HG03025 (cell line): ENCODE measurements around the gene DAB2.
"Not testable (repeated sequence)": the region's sequence is repeated elsewhere in the genome, so short reads cannot be mapped to it uniquely, and the experiment has no call there.

Experiments used
- ATAC-seq: cut with Tn5 transposase; IDR thresholded peaks from one replicate; pipeline ENCODE4 v1.9.1; 2021; ENCODE audit warnings: mild to moderate bottlenecking, moderate library complexity; ENCODE audit not compliant: unreplicated experiment, low FRiP score

Gene DAB2

GRCh38 chr5:39353717-39354399 is 70.9 kb downstream of the DAB2 start:
- no peak for ATAC-seq

DNA sequence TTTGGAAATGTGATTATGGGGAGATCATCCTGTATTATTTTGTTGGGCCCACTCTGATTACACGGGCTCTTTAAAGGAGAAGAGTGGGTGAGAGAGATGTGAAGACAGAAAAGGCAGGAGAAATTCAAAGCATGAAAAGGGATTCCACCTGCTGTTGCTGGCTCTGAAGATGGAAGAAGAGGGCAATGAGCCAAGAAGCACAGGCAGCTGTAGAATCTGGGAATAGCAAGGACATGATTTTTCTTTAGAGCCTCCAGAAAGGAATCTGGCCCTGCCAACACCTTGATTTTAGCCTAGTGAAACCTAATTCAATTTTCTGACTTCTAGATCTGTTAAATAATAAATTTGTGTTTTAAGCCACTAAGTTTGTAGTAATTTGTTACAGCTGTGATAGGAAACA is 71.8 kb downstream of the DAB2 start:
- no peak for ATAC-seq

DNA sequence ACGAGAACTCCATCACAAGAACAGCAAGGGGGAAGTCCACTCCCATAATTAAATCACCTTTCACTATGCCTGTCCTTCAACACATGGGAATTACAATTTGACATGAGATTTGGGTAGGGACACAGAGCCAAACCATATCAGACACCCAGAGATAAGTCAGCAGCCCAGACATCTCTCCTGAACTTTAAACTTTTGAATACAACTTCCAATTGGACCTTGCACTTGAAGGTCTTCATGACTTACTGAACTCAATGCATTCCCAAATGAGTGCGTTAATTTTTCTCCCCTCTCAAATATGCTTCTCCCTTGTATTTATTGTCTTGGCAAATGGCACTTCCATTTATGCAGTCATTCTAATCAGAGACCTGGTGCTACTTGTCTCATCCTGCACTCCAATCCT is 72.6 kb downstream of the DAB2 start:
- ATAC-seq, result no peak

DNA sequence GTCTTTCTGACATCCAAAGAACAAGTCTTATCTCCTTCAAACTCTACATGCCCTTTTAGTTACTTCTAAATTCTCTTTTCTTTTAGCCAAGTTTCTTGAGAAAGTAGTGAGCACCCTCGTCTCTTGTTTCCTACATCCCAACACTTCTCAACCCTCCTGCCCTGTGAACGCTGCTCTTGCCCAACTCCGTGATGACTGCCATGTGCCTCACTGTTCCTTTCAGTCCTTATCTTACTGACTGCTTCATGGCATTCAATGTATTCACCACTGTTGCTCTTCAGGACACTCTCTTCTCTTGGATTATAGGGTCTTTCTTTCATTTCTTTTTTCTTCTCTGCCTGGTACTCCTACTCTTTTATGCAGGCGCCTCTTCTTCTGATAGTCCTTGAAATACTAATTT is 75.3 kb downstream of the DAB2 start:
- ATAC-seq, result no peak

- ATAC-seq, result no peak
Observed at GRCh38 chr5:39342460-39342859, 82.3 kb downstream of the DAB2 start.

- no peak for ATAC-seq
Observed at GRCh38 chr5:39341896-39342295, 82.9 kb downstream of the DAB2 start.

DNA sequence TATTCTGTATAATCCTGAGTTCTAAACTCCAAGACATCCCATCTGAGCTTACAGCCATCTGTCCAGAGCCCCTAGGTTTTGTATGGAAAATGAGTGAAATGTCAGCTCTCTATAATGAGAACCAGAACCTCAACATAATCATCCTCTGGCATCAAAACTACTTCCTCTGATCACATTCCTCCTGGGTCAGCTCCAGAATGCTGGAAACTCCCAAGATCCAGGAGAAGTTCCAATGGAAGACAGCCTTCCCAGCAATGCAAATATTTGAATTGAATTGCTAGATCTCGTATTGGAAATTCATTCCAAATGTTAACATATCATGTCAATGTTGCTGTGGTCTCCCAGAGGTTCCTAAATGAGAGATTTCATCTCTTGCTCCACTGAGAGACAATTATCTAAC is 84.3 kb downstream of the DAB2 start:
- no peak for ATAC-seq

GRCh38 chr5:39337252-39337915 is 87.4 kb downstream of the DAB2 start:
- ATAC-seq, result no peak

- ATAC-seq, result not testable (repeated sequence)
Observed at GRCh38 chr5:39334296-39334695, 90.5 kb downstream of the DAB2 start.

DNA sequence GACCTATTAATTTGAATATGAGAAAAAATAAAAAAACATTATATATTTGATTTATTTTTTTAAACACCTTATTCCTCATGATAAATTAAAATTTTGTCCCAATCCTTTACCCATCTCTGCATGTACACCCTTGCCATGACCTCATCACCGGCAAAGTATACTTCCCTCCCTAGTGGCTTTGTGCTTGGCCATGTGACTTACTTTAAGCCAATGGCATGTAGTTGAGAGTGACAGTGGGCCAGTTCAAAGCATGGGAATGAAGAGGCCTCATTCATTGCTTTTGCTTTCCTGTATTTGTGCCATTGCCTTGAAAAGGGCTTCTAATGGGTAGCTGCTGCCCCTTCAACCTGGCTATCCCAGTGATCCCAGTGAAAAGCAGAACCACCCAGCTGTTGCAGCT is 91.7 kb downstream of the DAB2 start:
- no peak for ATAC-seq

GRCh38 chr5:39331861-39332381 is 92.9 kb downstream of the DAB2 start:
- ATAC-seq, result no peak

- ATAC-seq, result no peak
Observed at GRCh38 chr5:39328731-39329130, 96.0 kb downstream of the DAB2 start.

DNA sequence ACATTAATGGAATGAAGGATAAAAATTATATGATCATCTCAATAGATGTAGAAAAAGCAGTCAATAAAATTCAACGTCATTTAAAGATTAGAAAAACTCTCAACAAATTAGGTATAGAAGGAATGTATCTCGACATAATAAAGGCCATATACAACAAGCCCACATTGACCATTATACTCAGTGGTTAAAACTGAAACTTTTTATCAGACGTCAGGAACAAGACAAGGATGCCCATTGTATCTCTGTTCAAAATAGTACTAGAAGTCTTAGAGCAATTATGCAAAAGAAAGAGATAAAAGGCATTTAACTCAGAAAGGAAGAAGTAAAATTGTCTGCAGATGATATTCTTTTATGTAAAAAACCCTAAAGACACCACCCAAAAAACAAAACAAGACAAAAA is 101.2 kb downstream of the DAB2 start:
- no peak for ATAC-seq
